IgD-negative memory B cell (primary cell): ENCODE data around the gene FAM25G. TPM values are rescaled to one million over a fixed set of nuclear protein-coding genes. Genes with fewer than 3 reads are reported as not detected.

Source experiments
- H3K27ac Mint-ChIP-seq, 3 donors: one replicate each; pipeline ENCODE4 v1.8.0; 2020 to 2022; ENCODE audit warnings: mild to moderate bottlenecking in 3 of 3, mixed read lengths in 3 of 3, moderate library complexity in 1 of 3
- H3K27me3 Mint-ChIP-seq: one replicate; pipeline ENCODE4 v1.8.0; 2021; ENCODE audit warnings: mixed read lengths
- H3K36me3 Mint-ChIP-seq: one replicate; pipeline ENCODE4 v1.8.0; 2020; ENCODE audit warnings: mild to moderate bottlenecking, mixed read lengths
- H3K4me1 Mint-ChIP-seq, 3 donors: one replicate each; pipeline ENCODE4 v1.8.0; 2020 to 2022; ENCODE audit warnings: mixed read lengths in 3 of 3, mild to moderate bottlenecking in 1 of 3
- H3K4me3 Mint-ChIP-seq, 4 donors: one replicate each; pipeline ENCODE4 v1.8.0; 2020 to 2022; ENCODE audit warnings: mild to moderate bottlenecking in 4 of 4, mixed read lengths in 4 of 4, moderate library complexity in 3 of 4
- H3K9me3 Mint-ChIP-seq, 3 donors: one replicate each; pipeline ENCODE4 v1.8.0; 2020 to 2021; ENCODE audit warnings: mixed read lengths in 3 of 3, mild to moderate bottlenecking in 1 of 3
- polyA plus RNA-seq: library from polyadenylated mRNA; unstranded; fragments of 300-500 nt; fragmentation: Illumina TruSeq; gene quantifications from one replicate; pipeline ENCODE4 v1.2.3, GENCODE V29; 2021

Gene FAM25G
- polyA plus RNA-seq, 1 donor from 2014 or later = not detected

- H3K9me3 Mint-ChIP-seq = peaks cover 4 to 23% (median 11%) of the 10 kb centered on the region in 3 donors
- peaks cover 13% of the 10 kb centered on the region for H3K27me3 Mint-ChIP-seq
- no peak overlapping the region for H3K27ac Mint-ChIP-seq
- no peaks in the 10 kb centered on the region for H3K36me3 Mint-ChIP-seq
- H3K4me3 Mint-ChIP-seq = no peak overlapping the region
- peaks cover 0 to 2% (median 0%) of the 10 kb centered on the region in 3 donors for H3K4me1 Mint-ChIP-seq
Observed at GRCh38 chr10:47443145-47443544, 48.4 kb downstream of the FAM25G start.

- peaks cover 2% of the 10 kb centered on the region for H3K36me3 Mint-ChIP-seq
- H3K27ac Mint-ChIP-seq = no peak overlapping the region
- H3K4me1 Mint-ChIP-seq = no peaks in the 10 kb centered on the region
- H3K27me3 Mint-ChIP-seq = peaks cover 13% of the 10 kb centered on the region
- peaks cover 5 to 23% (median 11%) of the 10 kb centered on the region in 3 donors for H3K9me3 Mint-ChIP-seq
- H3K4me3 Mint-ChIP-seq = no peak overlapping the region
Observed at GRCh38 chr10:47442351-47442750, 49.1 kb downstream of the FAM25G start.

- H3K27me3 Mint-ChIP-seq = peaks cover 13% of the 10 kb centered on the region
- H3K27ac Mint-ChIP-seq = no peak overlapping the region
- no peaks in the 10 kb centered on the region for H3K4me1 Mint-ChIP-seq
- peak overlapping the region in 1 of 4 donors; percentile 20 for H3K4me3 Mint-ChIP-seq
- peaks cover 5 to 23% (median 11%) of the 10 kb centered on the region in 3 donors for H3K9me3 Mint-ChIP-seq
- H3K36me3 Mint-ChIP-seq = peaks cover 2% of the 10 kb centered on the region
Observed at GRCh38 chr10:47441938-47442337, 49.6 kb downstream of the FAM25G start.

- Mint-ChIP-seq H3K27ac (no peak overlapping the region), H3K27me3 (peaks cover 13% of the 10 kb centered on the region), H3K36me3 (peaks cover 2% of the 10 kb centered on the region), H3K9me3 (peaks cover 5 to 21% (median 10%) of the 10 kb centered on the region in 3 donors), H3K4me1 (no peaks in the 10 kb centered on the region), H3K4me3 (no peak overlapping the region)
Observed at GRCh38 chr10:47440207-47440606, 51.3 kb downstream of the FAM25G start.

GRCh38 chr10:47438857-47439474, 52.5 kb downstream of the FAM25G start:
- H3K9me3 Mint-ChIP-seq = peaks cover 8 to 22% (median 11%) of the 10 kb centered on the region in 3 donors
- H3K4me3 Mint-ChIP-seq = no peak overlapping the region
- H3K27ac Mint-ChIP-seq = no peak overlapping the region
- H3K4me1 Mint-ChIP-seq = no peaks in the 10 kb centered on the region
- H3K27me3 Mint-ChIP-seq = peaks cover 13% of the 10 kb centered on the region
- H3K36me3 Mint-ChIP-seq = peaks cover 2% of the 10 kb centered on the region

Other genes with a start within 250 kb of the FAM25G start
- gene GDF10, start 191.5 kb downstream of the FAM25G start, polyA plus RNA-seq = not detected
- not detected for gene GDF2, start 169.2 kb downstream of the FAM25G start, polyA plus RNA-seq
- not detected for gene RBP3, start 143.3 kb downstream of the FAM25G start, polyA plus RNA-seq
- gene ZNF488, start 107.4 kb downstream of the FAM25G start, polyA plus RNA-seq = not detected
- not detected for gene ANXA8, start 7.6 kb downstream of the FAM25G start, polyA plus RNA-seq
- gene AGAP9, start 31.9 kb upstream of the FAM25G start, polyA plus RNA-seq = 0.90 TPM